ENCODE measurements around the gene PLCB3. TPM values are rescaled to one million over a fixed set of nuclear protein-coding genes. Genes with fewer than 3 reads are reported as not detected.
"Not testable (repeated sequence)": the region's sequence is repeated elsewhere in the genome, so short reads cannot be mapped to it uniquely, and the experiment has no call there.

Gene PLCB3
- total RNA-seq, 1 donor from 2014 or later, result 17.4 TPM

- DNase-seq, result no peak
Observed at GRCh38 chr11:64237484-64237951, 13.8 kb upstream of the PLCB3 start.

- DNase-seq, result no peak
Observed at GRCh38 chr11:64238076-64238475, 13.3 kb upstream of the PLCB3 start.

GRCh38 chr11:64238999-64239398, 12.3 kb upstream of the PLCB3 start:
- DNase-seq, result no peak

- no peak for DNase-seq
Observed at GRCh38 chr11:64239662-64240434, 11.5 kb upstream of the PLCB3 start.

GRCh38 chr11:64240435-64241240, 10.7 kb upstream of the PLCB3 start, which contains the start of gene FKBP2:
Gene FKBP2 (plus strand): TSS chr11:64241095. CDS start chr11:64242388, 1,293 bp downstream.
- DNase-seq, result peak; percentile 97

GRCh38 chr11:64241241-64241490, 10.2 kb upstream of the PLCB3 start:
- peak; percentile 99 for DNase-seq

GRCh38 chr11:64241491-64242374, 9.6 kb upstream of the PLCB3 start:
- DNase-seq, result no peak

- DNase-seq, result no peak
Observed at GRCh38 chr11:64243236-64243854, 8.0 kb upstream of the PLCB3 start.

GRCh38 chr11:64244107-64244506, 7.2 kb upstream of the PLCB3 start:
- DNase-seq, result no peak

GRCh38 chr11:64244966-64245365, 6.4 kb upstream of the PLCB3 start:
- no peak for DNase-seq

- DNase-seq, result peak; percentile 36
Observed at GRCh38 chr11:64245401-64245796, 5.9 kb upstream of the PLCB3 start.

GRCh38 chr11:64245797-64246620, 5.3 kb upstream of the PLCB3 start:
- no peak for DNase-seq

GRCh38 chr11:64246621-64246870, 4.8 kb upstream of the PLCB3 start:
- not testable (repeated sequence) for DNase-seq

GRCh38 chr11:64246871-64247728, 4.2 kb upstream of the PLCB3 start, which contains the start of gene PPP1R14B:
Gene PPP1R14B (minus strand): TSS chr11:64246943. CDS start chr11:64246673, 270 bp downstream.
- peak; percentile 71 for DNase-seq

- no peak for DNase-seq
Observed at GRCh38 chr11:64247729-64248531, 3.4 kb upstream of the PLCB3 start.

GRCh38 chr11:64248578-64248977, 2.8 kb upstream of the PLCB3 start:
- no peak for DNase-seq

- DNase-seq, result no peak
Observed at GRCh38 chr11:64249038-64249437, 2.3 kb upstream of the PLCB3 start.

GRCh38 chr11:64249563-64250414, 1.5 kb upstream of the PLCB3 start:
- DNase-seq, result no peak

Data from skin of body (tissue), 2 donors.